ENCODE data around the gene DLGAP3.
A peak's percentile ranks its signal among the peaks of the same experiment; 100 is the strongest.
"Not testable (repeated sequence)": the region's sequence is repeated elsewhere in the genome, so short reads cannot be mapped to it uniquely, and the experiment has no call there.

DLGAP3 gene

DNA sequence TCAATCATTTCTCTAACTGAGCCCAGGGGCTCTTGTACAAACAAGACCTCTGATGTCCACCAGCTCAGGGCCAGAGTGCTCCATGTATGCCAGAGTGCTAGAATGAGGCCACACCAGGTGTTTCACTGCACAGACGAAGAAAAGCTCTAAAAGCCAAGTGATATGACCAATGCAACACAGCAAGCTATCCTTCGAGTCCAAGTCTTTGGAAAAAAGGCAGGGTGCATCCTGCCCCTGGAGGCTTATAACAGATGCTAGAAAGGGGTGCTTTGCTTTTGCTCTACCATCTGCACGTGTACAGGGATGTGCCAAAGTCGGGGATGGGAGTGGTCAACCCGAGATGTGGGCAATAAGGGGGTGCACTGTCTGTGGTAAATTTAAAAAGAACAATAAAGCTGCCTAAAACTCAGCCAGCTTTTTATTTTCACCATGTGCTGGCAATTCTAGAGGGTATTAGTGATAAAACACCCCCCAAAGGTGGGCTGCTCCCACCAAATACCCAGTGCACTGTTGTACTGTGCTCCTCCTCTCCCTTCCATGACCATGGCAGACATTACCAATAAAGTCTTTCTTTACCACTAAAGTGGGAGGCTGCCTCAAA is 102.0 kb downstream of the DLGAP3 start:
- TF ChIP-seq JUND (IDR thresholded peaks at IDR 0.05; ENCODE audit: low read depth), result no peak

DNA sequence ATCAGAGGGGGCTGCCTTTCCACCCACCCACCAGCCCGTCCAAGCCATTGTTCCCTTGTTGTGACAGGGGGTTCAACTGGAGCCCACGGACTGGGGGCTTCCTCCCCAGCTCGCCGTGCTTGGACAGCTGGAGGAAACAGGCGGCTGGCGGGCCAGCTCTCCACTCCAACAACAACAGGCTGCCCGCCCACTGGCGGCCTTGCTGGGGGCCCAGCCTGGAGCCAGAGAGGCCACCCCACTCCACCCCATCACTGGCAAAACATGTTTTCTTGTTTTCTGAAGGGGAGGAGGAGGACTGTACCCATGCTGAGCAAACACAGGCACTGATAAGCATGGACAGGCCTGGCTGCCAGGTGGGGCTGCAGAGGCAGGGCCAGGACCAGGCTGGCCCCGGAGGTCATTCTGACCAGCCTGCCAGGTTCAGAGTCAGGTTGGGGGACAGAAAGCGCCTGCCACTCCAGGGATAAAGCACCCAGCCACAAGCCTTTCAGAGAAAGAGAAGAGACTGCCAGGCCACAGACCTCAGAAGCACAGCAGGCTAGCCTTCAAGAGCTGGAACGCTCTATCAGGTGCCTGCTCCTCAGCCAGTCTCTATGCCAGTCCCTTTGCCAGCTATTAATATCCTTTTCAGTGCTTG is 103.9 kb downstream of the DLGAP3 start:
- in situ Hi-C loops (cut with HindIII; ENCODE audit: low pct_unique_long_range_greater_than_20kb, low sequenced_read_pairs), result no loop called here
- no peak for TF ChIP-seq JUND (IDR thresholded peaks at IDR 0.05; ENCODE audit: low read depth)

More for the DNA sequence above, 102.0 kb downstream of the DLGAP3 start:
- no peak for DNase-seq (ENCODE audit: low read depth in 1 of 2, low spot score in 1 of 2)
- in situ Hi-C loops (cut with HindIII; ENCODE audit: low pct_unique_long_range_greater_than_20kb, low sequenced_read_pairs), result no loop called here

DNA sequence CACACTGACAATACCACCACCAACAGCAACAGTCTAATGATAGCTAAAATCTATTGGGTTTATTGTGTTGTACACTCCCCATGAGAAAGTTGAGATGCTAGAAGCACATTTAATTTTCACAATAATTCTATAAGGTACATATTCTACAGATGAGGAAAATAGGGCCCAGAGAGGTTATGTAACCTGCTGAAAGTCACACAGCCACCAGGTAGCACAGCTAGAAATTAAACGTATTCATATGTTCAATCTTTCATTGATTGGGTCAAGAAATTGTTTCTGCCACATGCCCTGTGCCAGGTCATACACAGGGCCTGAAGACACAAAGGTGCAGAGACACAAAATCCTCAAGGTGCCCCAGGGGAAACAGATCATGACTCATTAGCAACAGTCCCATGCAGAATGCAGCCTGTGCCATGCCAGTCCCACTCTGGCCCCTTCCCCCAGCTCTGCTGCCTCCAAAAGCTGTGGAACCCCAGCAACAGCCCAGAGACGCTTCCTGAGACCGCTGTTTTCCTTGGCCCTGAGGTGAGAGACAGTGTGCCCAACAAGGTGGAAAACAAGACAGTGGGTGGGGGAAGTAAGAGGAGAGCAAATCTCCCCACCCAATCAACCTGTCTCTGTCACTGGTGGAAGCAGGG is 104.5 kb downstream of the DLGAP3 start:
- in situ Hi-C loops (cut with HindIII; ENCODE audit: low pct_unique_long_range_greater_than_20kb, low sequenced_read_pairs), result no loop called here
- no peak for TF ChIP-seq JUND (IDR thresholded peaks at IDR 0.05; ENCODE audit: low read depth)
- no peak for DNase-seq (ENCODE audit: low read depth in 1 of 2, low spot score in 1 of 2)

More for the DNA sequence above, 103.9 kb downstream of the DLGAP3 start:
- peak in 1 of 2 experiments; percentile 28 for DNase-seq (ENCODE audit: low read depth in 1 of 2, low spot score in 1 of 2)

DNA sequence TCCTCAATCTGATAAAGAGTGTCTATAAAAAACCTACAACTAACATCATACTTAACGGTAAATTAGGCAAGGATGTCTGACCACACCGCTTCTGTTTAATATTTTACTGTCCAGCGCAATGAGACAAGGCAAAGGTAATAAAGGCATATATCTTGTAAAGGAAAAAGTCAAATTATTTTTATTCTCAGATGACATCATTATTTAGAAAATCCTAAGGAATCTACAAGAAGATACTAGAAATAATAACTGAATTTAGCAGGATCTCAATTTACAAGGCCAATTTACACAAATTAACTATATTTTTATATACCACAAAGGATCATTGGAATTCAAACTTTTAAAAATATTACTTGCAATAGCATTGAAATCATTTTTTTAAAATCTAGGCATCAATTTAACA is 107.2 kb downstream of the DLGAP3 start:
- TF ChIP-seq JUND (IDR thresholded peaks at IDR 0.05; ENCODE audit: low read depth), result no peak
- in situ Hi-C loops (cut with HindIII; ENCODE audit: low pct_unique_long_range_greater_than_20kb, low sequenced_read_pairs), result no loop called here
- DNase-seq (ENCODE audit: low read depth in 1 of 2, low spot score in 1 of 2), result no peak

DNA sequence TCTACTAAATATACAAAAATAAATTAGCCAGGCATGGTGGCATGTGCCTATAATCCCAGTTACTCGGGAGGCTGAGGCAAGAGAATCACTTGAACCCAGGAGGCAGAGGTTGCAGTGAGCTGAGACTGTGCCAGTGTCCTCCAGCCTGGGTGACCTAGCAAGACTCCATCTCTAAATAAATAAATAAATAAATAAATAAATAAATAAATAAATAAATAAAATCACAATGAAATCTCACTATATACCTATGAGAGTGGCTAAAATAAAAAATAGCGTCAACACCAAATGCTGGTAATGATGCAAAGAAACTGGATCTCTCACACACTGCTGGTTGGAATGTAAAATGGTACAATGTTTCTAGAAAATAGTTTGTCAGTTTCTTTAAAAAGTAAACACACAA is 110.6 kb downstream of the DLGAP3 start:
- in situ Hi-C loops (cut with HindIII; ENCODE audit: low pct_unique_long_range_greater_than_20kb, low sequenced_read_pairs); DNase-seq (ENCODE audit: low read depth in 1 of 2, low spot score in 1 of 2): not testable (repeated sequence)

DNA sequence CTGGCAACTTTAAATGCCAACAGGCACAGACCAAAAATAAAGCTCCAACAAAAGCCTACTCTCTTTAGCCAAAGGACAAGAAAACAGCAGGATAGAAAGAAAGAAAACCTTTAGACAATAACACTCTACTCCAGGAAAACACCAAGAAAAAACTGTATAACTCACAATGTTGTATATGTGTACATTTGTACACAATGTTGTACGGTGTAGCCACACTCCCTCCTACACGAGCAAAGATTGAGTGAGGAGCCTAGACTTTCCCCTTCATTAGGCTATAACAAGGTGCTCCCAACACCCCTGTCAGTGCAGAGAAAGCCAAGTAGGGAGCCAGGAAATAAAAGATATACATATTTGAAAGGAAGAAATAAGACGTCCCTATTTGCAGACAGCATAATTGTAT is 112.7 kb downstream of the DLGAP3 start:
- in situ Hi-C loops (cut with HindIII; ENCODE audit: low pct_unique_long_range_greater_than_20kb, low sequenced_read_pairs), result no loop called here
- DNase-seq (ENCODE audit: low read depth in 1 of 2, low spot score in 1 of 2), result no peak
- TF ChIP-seq JUND (IDR thresholded peaks at IDR 0.05; ENCODE audit: low read depth), result no peak

DNA sequence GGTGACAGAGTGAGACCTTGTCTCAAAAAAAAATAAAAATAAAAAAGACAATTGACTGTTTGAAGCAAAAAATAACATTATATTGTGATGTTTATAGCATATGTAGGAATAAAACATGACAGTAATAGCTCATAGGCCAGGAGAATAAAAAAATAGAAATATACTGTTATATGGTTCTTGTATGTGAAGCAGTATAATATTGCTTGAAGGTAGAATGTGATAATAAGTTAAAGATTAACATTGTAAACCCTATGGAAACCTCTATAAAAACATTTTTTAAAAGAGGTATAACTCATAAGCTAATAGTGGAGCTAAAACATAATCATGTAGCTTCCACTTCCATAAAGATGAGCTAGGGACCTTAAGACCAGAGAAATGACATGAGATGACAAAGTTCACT is 113.1 kb downstream of the DLGAP3 start:
- DNase-seq (ENCODE audit: low read depth in 1 of 2, low spot score in 1 of 2), result no peak
- in situ Hi-C loops (cut with HindIII; ENCODE audit: low pct_unique_long_range_greater_than_20kb, low sequenced_read_pairs), result no loop called here
- TF ChIP-seq JUND (IDR thresholded peaks at IDR 0.05; ENCODE audit: low read depth), result no peak
